HepG2 (cell line): ENCODE results near the gene VWCE. TPM values are rescaled to one million over a fixed set of nuclear protein-coding genes. Genes with fewer than 3 reads are reported as not detected.

Experiments
- PAWR ChIP-seq: sonication (generic); formaldehyde crosslinking; IDR thresholded peaks from 2 replicates; pipeline ENCODE4 v1.4.0; 2020; ENCODE audit warnings: missing genetic modification reagents, mild to moderate bottlenecking, borderline replicate concordance
- SMYD3 ChIP-seq: sonication (generic); formaldehyde crosslinking; IDR thresholded peaks from 2 replicates; pipeline ENCODE4 v1.8.1; 2023; ENCODE audit warnings: mild to moderate bottlenecking, missing genetic modification reagents
- ZEB1 ChIP-seq: IDR thresholded peaks from 2 replicates; pipeline ENCODE4 v1.6.1; 2012; ENCODE audit warnings: mild to moderate bottlenecking, low read depth, inconsistent platforms; ENCODE audit not compliant: insufficient replicate concordance
- ZFP36L2 ChIP-seq: sonication (generic); formaldehyde crosslinking; IDR thresholded peaks from 2 replicates; pipeline ENCODE4 v1.4.0; 2020; ENCODE audit warnings: missing genetic modification reagents
- ZNF251 ChIP-seq: sonication (generic); formaldehyde crosslinking; IDR thresholded peaks from 2 replicates; pipeline ENCODE4 v1.9.0; 2021; ENCODE audit warnings: mild to moderate bottlenecking, missing genetic modification reagents
- ZNF292 ChIP-seq: sonication (generic); formaldehyde crosslinking; IDR thresholded peaks from 2 replicates; pipeline ENCODE4 v1.8.1; 2022; ENCODE audit warnings: mild to moderate bottlenecking, low read depth, missing genetic modification reagents, borderline replicate concordance
- ZNF326 ChIP-seq: sonication (generic); formaldehyde crosslinking; IDR thresholded peaks from 2 replicates; pipeline ENCODE4 v1.4.0; 2020; ENCODE audit warnings: missing genetic modification reagents, borderline replicate concordance
- ZNF451 ChIP-seq: sonication (generic); formaldehyde crosslinking; IDR thresholded peaks from 2 replicates; pipeline ENCODE4 v1.5.0; 2020; ENCODE audit warnings: mild to moderate bottlenecking, missing genetic modification reagents
- ZNF615 ChIP-seq: sonication (generic); formaldehyde crosslinking; IDR thresholded peaks from 2 replicates; pipeline ENCODE4 v1.5.0; 2020; ENCODE audit warnings: mild to moderate bottlenecking, missing genetic modification reagents, borderline replicate concordance
- ZNF83 ChIP-seq: sonication (generic); formaldehyde crosslinking; IDR thresholded peaks from 2 replicates; pipeline ENCODE4 v1.4.0; 2020; ENCODE audit warnings: missing genetic modification reagents, mild to moderate bottlenecking, borderline replicate concordance
- ZNF839 ChIP-seq: sonication (generic); formaldehyde crosslinking; IDR thresholded peaks from 2 replicates; pipeline ENCODE4 v1.4.0; 2020; ENCODE audit warnings: missing genetic modification reagents, mild to moderate bottlenecking, borderline replicate concordance
- ZNF883 ChIP-seq: sonication (generic); formaldehyde crosslinking; IDR thresholded peaks from 2 replicates; pipeline ENCODE4 v1.5.1; 2020; ENCODE audit warnings: mild to moderate bottlenecking, missing genetic modification reagents; ENCODE audit errors: not compliant biosample characterization
- polyA plus RNA-seq, 8 experiments: library from polyadenylated mRNA; depleted of rRNA in 3 of 8; stranded (reverse) in 7 of 8; unstranded in 1 of 8; fragments of >200 nt; fragmentation: Illumina TruSeq in 4 of 8; extraction: Trizol in 4 of 8; gene quantifications; 2 replicates each; pipeline versions ENCODE4 v1.2.1 to v1.2.3, GENCODE V29; 2011 to 2016; ENCODE audit warnings: low read depth in 4 of 8, missing spikeins in 1 of 8, mixed read lengths in 1 of 8; ENCODE audit not compliant: insufficient read depth in 1 of 8
- total RNA-seq, 5 experiments: library from RNA; depleted of rRNA; stranded (reverse); fragments of >200 nt; fragmentation: Illumina TruSeq; extraction: Trizol; gene quantifications; 2 replicates each; pipeline ENCODE4 v1.2.3, GENCODE V29; 2016; ENCODE audit warnings: low read depth in 1 of 5
- TF ChIP-seq, protein P1 (sequence below): sonication (generic); formaldehyde crosslinking; IDR thresholded peaks from 2 replicates; pipeline ENCODE4 v1.4.0; 2020; ENCODE audit warnings: missing genetic modification reagents, borderline replicate concordance
- TF ChIP-seq, protein P2 (sequence below), 2 experiments: sonication (generic) in 1 of 2; formaldehyde crosslinking in 1 of 2; IDR thresholded peaks; 2 replicates each; pipeline versions ENCODE4 v1.6.1 to v1.9.0; 2014 to 2022; ENCODE audit warnings: antibody characterized with exemption in 1 of 2, borderline replicate concordance in 1 of 2, inconsistent platforms in 1 of 2, low read depth in 1 of 2, missing genetic modification reagents in 1 of 2
- TF ChIP-seq, protein P3 (sequence below): IDR thresholded peaks from 2 replicates; pipeline ENCODE4 v1.6.1; 2016
- TF ChIP-seq, protein P4 (sequence below): sonication (generic); formaldehyde crosslinking; IDR thresholded peaks from 2 replicates; pipeline ENCODE4 v1.5.0; 2020; ENCODE audit warnings: missing genetic modification reagents

The VWCE gene
- total and polyA plus RNA-seq, 2 of the 13 experiments (the other 11 are each of a cell fraction or from before 2014, with no cell fraction given) = 27.6 to 58.3 TPM

DNA sequence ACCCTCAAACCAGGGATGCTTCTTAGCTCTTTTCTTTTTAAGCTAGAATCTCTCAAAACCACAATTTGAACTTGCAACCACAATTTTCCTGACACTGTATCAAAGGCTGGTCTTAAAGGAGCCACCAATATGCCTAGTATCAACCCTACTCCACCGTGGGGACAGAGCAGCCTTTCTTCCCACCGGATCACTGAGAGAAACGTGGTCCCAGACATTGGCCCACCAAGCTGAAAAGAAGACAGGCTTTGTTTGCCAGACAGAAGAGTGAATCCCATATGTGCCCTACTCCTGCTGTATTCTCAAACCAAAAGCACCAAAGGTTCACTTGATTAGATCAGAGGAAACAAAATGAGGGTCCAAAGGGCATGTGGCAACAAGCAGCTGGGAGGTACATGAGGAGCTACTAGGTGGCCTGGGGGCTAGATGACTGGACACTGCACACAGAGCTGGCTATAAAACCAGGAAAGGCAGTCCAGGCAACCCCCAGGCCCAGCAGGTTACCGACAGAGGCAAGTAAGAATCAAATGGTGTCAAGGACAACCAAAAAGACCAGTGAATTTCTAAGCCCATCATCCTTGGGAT, 3.6 kb upstream of the VWCE start (continued):
- TF ChIP-seq, protein P1, sequence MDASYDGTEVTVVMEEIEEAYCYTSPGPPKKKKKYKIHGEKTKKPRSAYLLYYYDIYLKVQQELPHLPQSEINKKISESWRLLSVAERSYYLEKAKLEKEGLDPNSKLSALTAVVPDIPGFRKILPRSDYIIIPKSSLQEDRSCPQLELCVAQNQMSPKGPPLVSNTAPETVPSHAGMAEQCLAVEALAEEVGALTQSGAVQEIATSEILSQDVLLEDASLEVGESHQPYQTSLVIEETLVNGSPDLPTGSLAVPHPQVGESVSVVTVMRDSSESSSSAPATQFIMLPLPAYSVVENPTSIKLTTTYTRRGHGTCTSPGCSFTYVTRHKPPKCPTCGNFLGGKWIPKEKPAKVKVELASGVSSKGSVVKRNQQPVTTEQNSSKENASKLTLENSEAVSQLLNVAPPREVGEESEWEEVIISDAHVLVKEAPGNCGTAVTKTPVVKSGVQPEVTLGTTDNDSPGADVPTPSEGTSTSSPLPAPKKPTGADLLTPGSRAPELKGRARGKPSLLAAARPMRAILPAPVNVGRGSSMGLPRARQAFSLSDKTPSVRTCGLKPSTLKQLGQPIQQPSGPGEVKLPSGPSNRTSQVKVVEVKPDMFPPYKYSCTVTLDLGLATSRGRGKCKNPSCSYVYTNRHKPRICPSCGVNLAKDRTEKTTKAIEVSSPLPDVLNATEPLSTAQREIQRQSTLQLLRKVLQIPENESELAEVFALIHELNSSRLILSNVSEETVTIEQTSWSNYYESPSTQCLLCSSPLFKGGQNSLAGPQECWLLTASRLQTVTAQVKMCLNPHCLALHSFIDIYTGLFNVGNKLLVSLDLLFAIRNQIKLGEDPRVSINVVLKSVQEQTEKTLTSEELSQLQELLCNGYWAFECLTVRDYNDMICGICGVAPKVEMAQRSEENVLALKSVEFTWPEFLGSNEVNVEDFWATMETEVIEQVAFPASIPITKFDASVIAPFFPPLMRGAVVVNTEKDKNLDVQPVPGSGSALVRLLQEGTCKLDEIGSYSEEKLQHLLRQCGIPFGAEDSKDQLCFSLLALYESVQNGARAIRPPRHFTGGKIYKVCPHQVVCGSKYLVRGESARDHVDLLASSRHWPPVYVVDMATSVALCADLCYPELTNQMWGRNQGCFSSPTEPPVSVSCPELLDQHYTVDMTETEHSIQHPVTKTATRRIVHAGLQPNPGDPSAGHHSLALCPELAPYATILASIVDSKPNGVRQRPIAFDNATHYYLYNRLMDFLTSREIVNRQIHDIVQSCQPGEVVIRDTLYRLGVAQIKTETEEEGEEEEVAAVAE (CRISPR knock-in tag) = 0 out of 2 replicates have a peak, but pooled peaks have one; percentile 49
- TF ChIP-seq ZNF326 (CRISPR knock-in tag) = no peak
- TF ChIP-seq ZEB1 = no peak
- TF ChIP-seq PAWR (CRISPR knock-in tag) = no peak
- TF ChIP-seq, protein P2, sequence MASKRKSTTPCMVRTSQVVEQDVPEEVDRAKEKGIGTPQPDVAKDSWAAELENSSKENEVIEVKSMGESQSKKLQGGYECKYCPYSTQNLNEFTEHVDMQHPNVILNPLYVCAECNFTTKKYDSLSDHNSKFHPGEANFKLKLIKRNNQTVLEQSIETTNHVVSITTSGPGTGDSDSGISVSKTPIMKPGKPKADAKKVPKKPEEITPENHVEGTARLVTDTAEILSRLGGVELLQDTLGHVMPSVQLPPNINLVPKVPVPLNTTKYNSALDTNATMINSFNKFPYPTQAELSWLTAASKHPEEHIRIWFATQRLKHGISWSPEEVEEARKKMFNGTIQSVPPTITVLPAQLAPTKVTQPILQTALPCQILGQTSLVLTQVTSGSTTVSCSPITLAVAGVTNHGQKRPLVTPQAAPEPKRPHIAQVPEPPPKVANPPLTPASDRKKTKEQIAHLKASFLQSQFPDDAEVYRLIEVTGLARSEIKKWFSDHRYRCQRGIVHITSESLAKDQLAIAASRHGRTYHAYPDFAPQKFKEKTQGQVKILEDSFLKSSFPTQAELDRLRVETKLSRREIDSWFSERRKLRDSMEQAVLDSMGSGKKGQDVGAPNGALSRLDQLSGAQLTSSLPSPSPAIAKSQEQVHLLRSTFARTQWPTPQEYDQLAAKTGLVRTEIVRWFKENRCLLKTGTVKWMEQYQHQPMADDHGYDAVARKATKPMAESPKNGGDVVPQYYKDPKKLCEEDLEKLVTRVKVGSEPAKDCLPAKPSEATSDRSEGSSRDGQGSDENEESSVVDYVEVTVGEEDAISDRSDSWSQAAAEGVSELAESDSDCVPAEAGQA (IDR thresholded peaks at IDR 0.05; ENCODE audit: low read depth) = no peak
- TF ChIP-seq, protein P2 (CRISPR knock-in tag; IDR thresholded peaks at IDR 0.05; ENCODE audit: borderline replicate concordance) = no peak
- no peak for TF ChIP-seq ZNF615
- 0 out of 2 replicates have a peak, but pooled peaks have one; percentile 28 for TF ChIP-seq SMYD3 (CRISPR knock-in tag)
- TF ChIP-seq, protein P3, sequence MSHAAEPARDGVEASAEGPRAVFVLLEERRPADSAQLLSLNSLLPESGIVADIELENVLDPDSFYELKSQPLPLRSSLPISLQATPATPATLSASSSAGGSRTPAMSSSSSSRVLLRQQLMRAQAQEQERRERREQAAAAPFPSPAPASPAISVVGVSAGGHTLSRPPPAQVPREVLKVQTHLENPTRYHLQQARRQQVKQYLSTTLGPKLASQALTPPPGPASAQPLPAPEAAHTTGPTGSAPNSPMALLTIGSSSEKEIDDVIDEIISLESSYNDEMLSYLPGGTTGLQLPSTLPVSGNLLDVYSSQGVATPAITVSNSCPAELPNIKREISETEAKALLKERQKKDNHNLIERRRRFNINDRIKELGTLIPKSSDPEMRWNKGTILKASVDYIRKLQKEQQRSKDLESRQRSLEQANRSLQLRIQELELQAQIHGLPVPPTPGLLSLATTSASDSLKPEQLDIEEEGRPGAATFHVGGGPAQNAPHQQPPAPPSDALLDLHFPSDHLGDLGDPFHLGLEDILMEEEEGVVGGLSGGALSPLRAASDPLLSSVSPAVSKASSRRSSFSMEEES (CRISPR knock-in tag) = peak; percentile 20; the same call in 1 of the 2 replicates
- no peak for TF ChIP-seq ZNF839 (CRISPR knock-in tag)
- TF ChIP-seq ZNF292 (CRISPR knock-in tag) = peak; percentile 43; the same call in 1 of the 2 replicates
- no peak for TF ChIP-seq ZNF883 (CRISPR knock-in tag)
- TF ChIP-seq, protein P4, sequence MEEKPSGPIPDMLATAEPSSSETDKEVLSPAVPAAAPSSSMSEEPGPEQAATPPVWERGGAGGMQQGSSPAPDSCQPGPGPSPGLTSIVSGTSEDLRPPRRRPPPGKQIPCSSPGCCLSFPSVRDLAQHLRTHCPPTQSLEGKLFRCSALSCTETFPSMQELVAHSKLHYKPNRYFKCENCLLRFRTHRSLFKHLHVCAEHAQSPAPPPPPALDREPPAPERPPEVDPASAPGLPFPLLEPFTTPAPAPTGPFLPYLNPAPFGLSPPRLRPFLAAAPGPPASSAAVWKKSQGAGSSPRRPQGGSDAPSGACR = no peak; the same call in 1 of the 2 replicates
- TF ChIP-seq ZFP36L2 (CRISPR knock-in tag) = no peak
- TF ChIP-seq ZNF451 = no peak
- TF ChIP-seq ZNF251 (CRISPR knock-in tag) = no peak
- TF ChIP-seq ZNF83 = no peak
